Liver (tissue), 9 donors: ENCODE results near the gene THEMIS2. TPM values are rescaled to one million over a fixed set of nuclear protein-coding genes. Genes with fewer than 3 reads are reported as not detected.

Experiments
- DNase-seq: peaks from one replicate; pipeline ENCODE4 v3.0.0-alpha.2; 2017; ENCODE audit warnings: low spot score
- H3K27ac ChIP-seq, 2 donors: one replicate each; pipeline ENCODE4 v1.7.0; 2013; ENCODE audit warnings: inconsistent platforms in 2 of 2, low read length in 2 of 2, control low read depth in 1 of 2, low read depth in 1 of 2, mild to moderate bottlenecking in 1 of 2
- H3K27me3 ChIP-seq, 4 donors: one replicate each; pipeline versions ENCODE4 v1.6.1 to v1.7.0; 2013; ENCODE audit warnings: low read length in 3 of 4, inconsistent platforms in 1 of 4, mild to moderate bottlenecking in 1 of 4, moderate library complexity in 1 of 4; ENCODE audit not compliant: control insufficient read depth in 4 of 4, insufficient read depth in 4 of 4
- H3K36me3 ChIP-seq, 4 donors: one replicate each; pipeline versions ENCODE4 v1.6.1 to v1.7.0; 2013; ENCODE audit warnings: low read length in 3 of 4, mild to moderate bottlenecking in 3 of 4, low read depth in 1 of 4, moderate library complexity in 1 of 4; ENCODE audit not compliant: control insufficient read depth in 4 of 4, insufficient read depth in 3 of 4
- H3K4me1 ChIP-seq, 4 donors: one replicate each; pipeline versions ENCODE4 v1.6.1 to v1.7.0; 2013; ENCODE audit warnings: low read length in 3 of 4, mild to moderate bottlenecking in 3 of 4, moderate library complexity in 1 of 4; ENCODE audit not compliant: control insufficient read depth in 4 of 4, insufficient read depth in 4 of 4
- H3K4me3 ChIP-seq, 3 donors: one replicate each; pipeline versions ENCODE4 v1.6.1 to v1.7.0; 2013; ENCODE audit warnings: low read length in 3 of 3, control low read depth in 1 of 3, low read depth in 1 of 3, mild to moderate bottlenecking in 1 of 3
- H3K9ac ChIP-seq, 2 donors: one replicate each; pipeline ENCODE4 v1.7.0; 2013; ENCODE audit warnings: low read length in 2 of 2, mild to moderate bottlenecking in 2 of 2, moderate library complexity in 2 of 2, control low read depth in 1 of 2, low read depth in 1 of 2
- H3K9me3 ChIP-seq, 4 donors: one replicate each; pipeline versions ENCODE4 v1.6.1 to v1.7.0; 2013; ENCODE audit warnings: low read length in 3 of 4; ENCODE audit not compliant: control insufficient read depth in 4 of 4
- EGR1 ChIP-seq, 2 donors: IDR thresholded peaks; 2 replicates each; pipeline ENCODE4 v1.6.1; 2016 to 2018; ENCODE audit warnings: antibody characterized with exemption in 2 of 2, low read depth in 2 of 2
- FOXA1 ChIP-seq: IDR thresholded peaks from 2 replicates; pipeline ENCODE4 v1.6.1; 2016; ENCODE audit warnings: antibody characterized with exemption
- FOXA2 ChIP-seq: IDR thresholded peaks from 2 replicates; pipeline ENCODE4 v1.6.1; 2016; ENCODE audit warnings: antibody characterized with exemption
- GABPA ChIP-seq, 2 donors: IDR thresholded peaks in 1 of 2; conservative IDR thresholded peaks in 1 of 2; 2 replicates each; pipeline ENCODE4 v1.6.1; 2016; ENCODE audit warnings: antibody characterized with exemption in 2 of 2, mild to moderate bottlenecking in 1 of 2, moderate library complexity in 1 of 2
- HNF4A ChIP-seq, 2 donors: conservative IDR thresholded peaks; 2 replicates each; pipeline ENCODE4 v1.6.1; 2016; ENCODE audit warnings: antibody characterized with exemption in 2 of 2, mild to moderate bottlenecking in 2 of 2
- JUND ChIP-seq, 2 donors: IDR thresholded peaks; 2 replicates each; pipeline ENCODE4 v1.6.1; 2016; ENCODE audit warnings: antibody characterized with exemption in 2 of 2
- NR2F2 ChIP-seq: IDR thresholded peaks from 2 replicates; pipeline ENCODE4 v1.6.1; 2016; ENCODE audit warnings: antibody characterized with exemption
- RAD21 ChIP-seq, 2 donors: IDR thresholded peaks; 2 replicates each; pipeline ENCODE4 v1.6.1; 2016; ENCODE audit warnings: antibody characterized with exemption in 2 of 2, mild to moderate bottlenecking in 2 of 2
- SP1 ChIP-seq: IDR thresholded peaks from 2 replicates; pipeline ENCODE4 v1.6.1; 2018; ENCODE audit warnings: antibody characterized with exemption, mild to moderate bottlenecking
- TAF1 ChIP-seq: conservative IDR thresholded peaks from 2 replicates; pipeline ENCODE4 v1.6.1; 2016; ENCODE audit warnings: antibody characterized with exemption, mild to moderate bottlenecking
- YY1 ChIP-seq: IDR thresholded peaks from 2 replicates; pipeline ENCODE4 v1.6.1; 2016; ENCODE audit warnings: antibody characterized with exemption, mild to moderate bottlenecking
- WGBS: extraction: QIAGEN DNeasy Blood & Tissue Kit; methylation state at CpG from one replicate; pipeline ENCODE4 v1.1.7; 2013; 5-methylcytosine and 5-hydroxymethylcytosine counted together
- polyA plus RNA-seq, 2 donors: library from polyadenylated mRNA; stranded (reverse) in 1 of 2; unstranded in 1 of 2; fragments of 200-250 nt in 1 of 2; fragments of >200 nt in 1 of 2; fragmentation: Nextera tagmentation in 1 of 2; extraction: Ambion mirVana in 1 of 2; gene quantifications; one replicate each; pipeline versions ENCODE4 v1.2.1 to v1.2.3, GENCODE V29; 2013 to 2015
- total RNA-seq, 2 donors: library from RNA; depleted of rRNA; stranded (reverse); fragments of >200 nt; gene quantifications; one replicate each; pipeline ENCODE4 v1.2.3, GENCODE V29; 2014
- TF ChIP-seq, protein P1 (sequence below): IDR thresholded peaks from 2 replicates; pipeline ENCODE4 v1.6.1; 2016; ENCODE audit warnings: antibody characterized with exemption
- TF ChIP-seq, protein P2 (sequence below): IDR thresholded peaks from 2 replicates; pipeline ENCODE4 v1.6.1; 2016; ENCODE audit warnings: antibody characterized with exemption
- TF ChIP-seq, protein P3 (sequence below): IDR thresholded peaks from 2 replicates; pipeline ENCODE4 v1.6.1; 2016; ENCODE audit warnings: antibody characterized with exemption, mild to moderate bottlenecking
- donor health status: healthy.
- donor health status: healthy.
- donor health status: healthy.
- donor health status: healthy.
- donor health status: healthy.

The THEMIS2 gene
- total and polyA plus RNA-seq, 4 donors: 4.9 to 17.7 (median 10.7) TPM

DNA sequence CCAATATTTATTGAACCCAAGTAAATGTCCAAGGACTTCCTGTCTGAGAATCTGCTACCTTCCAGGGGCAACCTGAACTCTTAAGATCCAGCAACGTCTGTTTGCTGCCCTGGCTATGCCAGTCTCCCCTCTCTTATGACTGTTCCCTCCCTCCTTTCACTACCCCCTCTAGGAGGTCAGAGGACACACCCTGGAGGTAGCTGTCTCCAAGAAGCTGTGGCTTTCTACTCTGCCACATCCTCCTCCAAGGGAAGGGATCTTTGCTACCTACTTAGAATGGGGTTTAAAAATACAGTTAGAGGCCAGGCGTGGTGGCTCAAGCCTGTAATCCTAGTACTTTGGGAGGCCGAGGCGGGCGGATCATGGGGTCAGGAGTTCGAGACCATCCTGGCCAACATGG is 58.8 kb downstream of the THEMIS2 start:
- Histone ChIP-seq H3K9ac (no peak overlapping the region), H3K4me3 (no peak overlapping the region), H3K27me3 (peaks cover 0 to 4% (median 0%) of the 10 kb centered on the region in 4 donors), H3K27ac (no peak overlapping the region), H3K36me3 (no peaks in the 10 kb centered on the region), H3K4me1 (peaks cover 0 to 8% (median 4%) of the 10 kb centered on the region in 4 donors), H3K9me3 (no peaks in the 10 kb centered on the region)
- DNase-seq: no peak
- TF ChIP-seq RAD21 (IDR thresholded peaks at IDR 0.05) (no peak), FOXA1 (no peak), FOXA2 (no peak), TAF1 (no peak), GABPA (IDR thresholded peaks at IDR 0.05 in 1 of 2, conservative IDR thresholded peaks at IDR 0.05 in 1 of 2) (no peak), EGR1 (IDR thresholded peaks at IDR 0.05; ENCODE audit: low read depth in 2 of 2) (no peak), NR2F2 (no peak), SP1 (no peak), YY1 (no peak), JUND (IDR thresholded peaks at IDR 0.05) (no peak), HNF4A (conservative IDR thresholded peaks at IDR 0.05) (no peak)
- TF ChIP-seq, protein P1, sequence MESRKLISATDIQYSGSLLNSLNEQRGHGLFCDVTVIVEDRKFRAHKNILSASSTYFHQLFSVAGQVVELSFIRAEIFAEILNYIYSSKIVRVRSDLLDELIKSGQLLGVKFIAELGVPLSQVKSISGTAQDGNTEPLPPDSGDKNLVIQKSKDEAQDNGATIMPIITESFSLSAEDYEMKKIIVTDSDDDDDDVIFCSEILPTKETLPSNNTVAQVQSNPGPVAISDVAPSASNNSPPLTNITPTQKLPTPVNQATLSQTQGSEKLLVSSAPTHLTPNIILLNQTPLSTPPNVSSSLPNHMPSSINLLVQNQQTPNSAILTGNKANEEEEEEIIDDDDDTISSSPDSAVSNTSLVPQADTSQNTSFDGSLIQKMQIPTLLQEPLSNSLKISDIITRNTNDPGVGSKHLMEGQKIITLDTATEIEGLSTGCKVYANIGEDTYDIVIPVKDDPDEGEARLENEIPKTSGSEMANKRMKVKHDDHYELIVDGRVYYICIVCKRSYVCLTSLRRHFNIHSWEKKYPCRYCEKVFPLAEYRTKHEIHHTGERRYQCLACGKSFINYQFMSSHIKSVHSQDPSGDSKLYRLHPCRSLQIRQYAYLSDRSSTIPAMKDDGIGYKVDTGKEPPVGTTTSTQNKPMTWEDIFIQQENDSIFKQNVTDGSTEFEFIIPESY: no peak
- TF ChIP-seq, protein P2, sequence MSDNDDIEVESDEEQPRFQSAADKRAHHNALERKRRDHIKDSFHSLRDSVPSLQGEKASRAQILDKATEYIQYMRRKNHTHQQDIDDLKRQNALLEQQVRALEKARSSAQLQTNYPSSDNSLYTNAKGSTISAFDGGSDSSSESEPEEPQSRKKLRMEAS: no peak
- 88% methylated on average over 6 of the region's 6 CpGs for WGBS

DNA sequence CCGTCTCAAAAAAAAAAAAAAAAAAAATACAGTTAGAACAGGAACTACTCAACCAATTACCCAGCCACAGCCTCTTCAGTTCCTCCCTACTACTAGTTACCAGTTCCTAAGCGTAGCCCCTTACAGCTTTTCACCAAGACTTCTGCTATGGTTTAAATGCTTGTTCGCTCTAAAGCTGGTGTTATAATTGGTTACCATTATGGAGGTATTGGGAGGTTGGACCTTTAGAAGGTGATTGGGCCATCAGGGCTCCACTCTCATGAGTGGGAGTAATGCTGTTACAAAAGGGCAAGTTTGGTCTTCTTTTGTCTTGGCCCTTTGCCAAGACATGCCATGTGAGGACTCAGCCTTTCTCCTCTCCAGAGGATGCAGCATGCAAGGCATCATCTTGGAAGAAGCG is 59.4 kb downstream of the THEMIS2 start:
- WGBS: 86% methylated on average over 4 of the region's 4 CpGs
- no peak for DNase-seq
- Histone ChIP-seq H3K27ac (no peak overlapping the region), H3K4me1 (peaks cover 0 to 8% (median 4%) of the 10 kb centered on the region in 4 donors), H3K9ac (no peak overlapping the region), H3K27me3 (peaks cover 0 to 4% (median 0%) of the 10 kb centered on the region in 4 donors), H3K4me3 (no peak overlapping the region), H3K36me3 (no peaks in the 10 kb centered on the region), H3K9me3 (no peaks in the 10 kb centered on the region)
- TF ChIP-seq HNF4A (conservative IDR thresholded peaks at IDR 0.05) (no peak), RAD21 (IDR thresholded peaks at IDR 0.05) (no peak), GABPA (IDR thresholded peaks at IDR 0.05 in 1 of 2, conservative IDR thresholded peaks at IDR 0.05 in 1 of 2) (no peak)

DNA sequence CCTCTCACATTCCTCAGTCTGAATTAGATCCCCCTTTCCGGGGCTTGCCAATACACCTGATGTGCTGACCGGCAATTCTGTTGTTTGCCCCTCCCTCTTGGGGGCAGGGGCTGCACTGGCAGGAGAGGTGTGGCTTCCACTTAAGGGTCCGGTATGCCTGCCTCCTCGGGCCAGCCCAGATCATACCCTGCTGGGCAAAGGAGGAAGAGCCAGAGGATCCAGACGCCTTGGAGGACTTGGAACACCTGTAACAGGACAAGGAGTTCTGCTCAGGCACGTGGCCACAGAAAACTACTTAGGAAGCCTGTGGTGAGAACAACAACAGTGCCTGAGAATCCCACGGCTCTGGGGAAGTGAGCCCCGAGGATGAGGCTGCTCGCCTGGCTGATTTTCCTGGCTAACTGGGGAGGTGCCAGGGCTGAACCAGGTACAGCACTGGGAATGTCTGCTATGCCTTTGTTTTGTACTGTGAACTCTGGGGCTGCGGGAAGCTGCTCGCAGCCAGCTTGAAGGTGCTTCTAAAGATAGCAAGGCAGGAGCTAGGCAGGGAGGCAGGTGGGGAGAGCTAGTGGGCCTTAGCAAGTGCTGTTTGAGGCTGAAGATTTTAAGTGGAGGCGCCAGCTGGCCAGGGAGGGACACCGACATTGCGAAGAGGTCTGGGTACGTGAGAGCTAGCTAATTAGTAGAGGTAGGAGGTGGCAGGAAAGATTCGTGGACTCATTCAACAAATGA is 62.6 kb downstream of the THEMIS2 start, which contains the start of gene SMPDL3B:
Gene SMPDL3B, plus strand, starts transcription at position 183 of the 732 bp plus-strand sequence. Its CDS starts 184 bp downstream, at position 367.
- peaks cover 0 to 4% (median 0%) of the 10 kb centered on the region in 4 donors for H3K27me3 ChIP-seq
- WGBS: 7% methylated on average over 16 of the region's 16 CpGs
- no peak for DNase-seq
- TF ChIP-seq, protein P3, sequence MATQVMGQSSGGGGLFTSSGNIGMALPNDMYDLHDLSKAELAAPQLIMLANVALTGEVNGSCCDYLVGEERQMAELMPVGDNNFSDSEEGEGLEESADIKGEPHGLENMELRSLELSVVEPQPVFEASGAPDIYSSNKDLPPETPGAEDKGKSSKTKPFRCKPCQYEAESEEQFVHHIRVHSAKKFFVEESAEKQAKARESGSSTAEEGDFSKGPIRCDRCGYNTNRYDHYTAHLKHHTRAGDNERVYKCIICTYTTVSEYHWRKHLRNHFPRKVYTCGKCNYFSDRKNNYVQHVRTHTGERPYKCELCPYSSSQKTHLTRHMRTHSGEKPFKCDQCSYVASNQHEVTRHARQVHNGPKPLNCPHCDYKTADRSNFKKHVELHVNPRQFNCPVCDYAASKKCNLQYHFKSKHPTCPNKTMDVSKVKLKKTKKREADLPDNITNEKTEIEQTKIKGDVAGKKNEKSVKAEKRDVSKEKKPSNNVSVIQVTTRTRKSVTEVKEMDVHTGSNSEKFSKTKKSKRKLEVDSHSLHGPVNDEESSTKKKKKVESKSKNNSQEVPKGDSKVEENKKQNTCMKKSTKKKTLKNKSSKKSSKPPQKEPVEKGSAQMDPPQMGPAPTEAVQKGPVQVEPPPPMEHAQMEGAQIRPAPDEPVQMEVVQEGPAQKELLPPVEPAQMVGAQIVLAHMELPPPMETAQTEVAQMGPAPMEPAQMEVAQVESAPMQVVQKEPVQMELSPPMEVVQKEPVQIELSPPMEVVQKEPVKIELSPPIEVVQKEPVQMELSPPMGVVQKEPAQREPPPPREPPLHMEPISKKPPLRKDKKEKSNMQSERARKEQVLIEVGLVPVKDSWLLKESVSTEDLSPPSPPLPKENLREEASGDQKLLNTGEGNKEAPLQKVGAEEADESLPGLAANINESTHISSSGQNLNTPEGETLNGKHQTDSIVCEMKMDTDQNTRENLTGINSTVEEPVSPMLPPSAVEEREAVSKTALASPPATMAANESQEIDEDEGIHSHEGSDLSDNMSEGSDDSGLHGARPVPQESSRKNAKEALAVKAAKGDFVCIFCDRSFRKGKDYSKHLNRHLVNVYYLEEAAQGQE: no peak
- peak in 1 of 2 donors; percentile 15 for TF ChIP-seq RAD21 (IDR thresholded peaks at IDR 0.05)
- no peak within 1 kb of the TSS for H3K27ac ChIP-seq
- no peak within 1 kb of the TSS for H3K9ac ChIP-seq
- no peaks in the 10 kb centered on the region for H3K36me3 ChIP-seq
- H3K4me1 ChIP-seq: peaks cover 0 to 8% (median 4%) of the 10 kb centered on the region in 4 donors
- peak within 1 kb of the TSS in 1 of 3 donors; percentile 4 for H3K4me3 ChIP-seq
- no peaks in the 10 kb centered on the region for H3K9me3 ChIP-seq
